Stimulated activated CD8-positive, alpha-beta memory T cell treated with anti-CD3 and anti-CD28 coated beads, Interleukin-4, amount 100 ng/mL, for 1 hour (primary cell): Measurements from ENCODE around the gene CSPG4.
"Not testable (repeated sequence)": the region's sequence is repeated elsewhere in the genome, so short reads cannot be mapped to it uniquely, and the experiment has no call there.

ENCODE experiments used
- DNase-seq, 2 donors: peaks; one replicate each; pipeline ENCODE4 v3.0.0-alpha.2; 2020; ENCODE audit warnings: low read depth in 2 of 2, low spot score in 1 of 2

CSPG4 gene

DNA sequence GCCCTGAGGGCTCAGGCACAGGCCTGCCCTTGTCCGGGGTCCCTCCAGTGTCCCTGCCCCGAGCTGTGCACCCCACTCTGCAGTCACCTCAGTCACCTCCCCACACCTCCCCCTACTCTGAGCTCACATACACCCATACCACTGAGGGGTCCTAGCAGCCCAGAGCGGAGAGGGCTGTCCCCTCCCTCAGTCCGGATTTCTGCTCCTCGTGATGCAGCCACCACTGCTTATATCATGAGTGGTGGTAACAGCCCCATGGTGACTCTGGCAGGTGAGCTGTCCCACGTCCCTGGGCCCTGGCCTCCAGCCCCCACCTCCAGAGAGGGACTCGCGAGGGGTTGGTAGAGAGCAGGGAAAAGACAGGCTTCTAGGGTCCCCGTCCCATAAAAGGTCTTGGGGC lies 8.0 kb downstream of the CSPG4 start:
- no peak for DNase-seq

DNA sequence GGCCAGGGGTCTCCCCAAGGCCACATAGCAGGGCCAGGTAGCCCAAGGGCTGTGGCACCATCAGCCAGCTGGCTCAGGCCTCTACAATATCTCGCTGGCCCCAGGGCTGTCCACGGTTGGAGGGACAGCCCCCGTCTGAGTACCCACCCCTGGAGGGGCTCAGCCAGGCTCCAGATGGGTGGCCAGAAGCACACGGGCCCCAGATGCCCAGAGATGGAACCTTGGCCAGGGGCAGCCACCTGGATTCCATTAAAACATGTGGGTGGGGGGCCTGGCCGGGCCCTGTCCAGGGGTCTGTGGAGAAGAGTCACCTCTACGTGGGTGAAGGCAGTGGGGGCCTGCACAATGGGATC lies 8.4 kb downstream of the CSPG4 start:
- no peak for DNase-seq

GRCh38 chr15:75703440-75704262 lies 9.0 kb downstream of the CSPG4 start:
- DNase-seq = not testable (repeated sequence)

DNA sequence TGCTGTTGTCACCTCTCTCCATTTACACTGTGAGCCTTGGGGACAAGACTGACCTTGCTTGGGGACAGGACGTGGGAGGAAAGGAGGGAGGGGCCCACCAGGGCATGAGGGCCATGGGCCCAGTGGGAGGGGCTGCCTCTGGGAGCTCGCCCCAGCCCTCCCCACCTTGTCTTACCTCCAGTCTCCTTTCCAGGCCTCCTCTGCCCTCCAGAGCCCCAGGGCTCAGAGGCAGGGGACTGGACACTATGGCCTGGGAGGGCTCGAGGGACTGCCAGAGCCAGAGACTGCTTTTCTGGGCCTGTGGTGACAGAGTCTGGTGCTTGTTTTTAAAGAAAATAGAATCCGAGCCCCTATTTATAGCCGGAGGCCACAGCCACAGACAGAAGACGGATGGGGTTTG lies 10.2 kb downstream of the CSPG4 start:
- no peak for DNase-seq

- DNase-seq = not testable (repeated sequence)
These were observed 11.3 kb downstream of the CSPG4 start for GRCh38 chr15:75701071-75702003.

- not testable (repeated sequence) for DNase-seq
These were observed 12.4 kb downstream of the CSPG4 start for GRCh38 chr15:75699961-75700874.

- not testable (repeated sequence) for DNase-seq
These were observed 13.1 kb downstream of the CSPG4 start for GRCh38 chr15:75699517-75699916.

- DNase-seq = not testable (repeated sequence)
These were observed 14.5 kb downstream of the CSPG4 start for GRCh38 chr15:75697974-75698747.

GRCh38 chr15:75697523-75697922 lies 15.1 kb downstream of the CSPG4 start:
- no peak for DNase-seq

GRCh38 chr15:75696854-75697259 lies 15.8 kb downstream of the CSPG4 start:
- DNase-seq = no peak

- no peak for DNase-seq
These were observed 16.3 kb downstream of the CSPG4 start for GRCh38 chr15:75696311-75696720.

GRCh38 chr15:75695634-75696310 lies 16.9 kb downstream of the CSPG4 start:
- DNase-seq = no peak

DNA sequence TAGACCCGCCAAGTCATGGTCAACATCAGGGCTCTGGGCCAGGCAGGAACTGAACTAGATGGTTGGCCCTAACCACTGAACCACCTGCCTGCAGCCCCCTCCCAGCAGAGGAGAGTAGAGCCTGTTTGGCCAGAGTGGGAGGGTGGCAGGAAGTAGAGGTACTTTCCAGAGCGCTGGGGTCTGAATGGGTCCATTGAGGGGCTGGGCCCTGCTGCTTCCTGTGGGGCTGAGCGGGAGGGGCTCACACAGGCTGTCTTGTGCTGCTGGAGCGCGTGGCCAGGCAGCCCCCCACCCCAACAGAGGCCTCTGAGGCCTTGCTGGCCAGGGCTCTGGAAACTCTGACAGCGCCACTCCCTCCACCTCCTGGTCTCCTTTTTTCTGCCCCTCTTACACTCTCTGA lies 17.4 kb downstream of the CSPG4 start:
- DNase-seq = no peak

DNA sequence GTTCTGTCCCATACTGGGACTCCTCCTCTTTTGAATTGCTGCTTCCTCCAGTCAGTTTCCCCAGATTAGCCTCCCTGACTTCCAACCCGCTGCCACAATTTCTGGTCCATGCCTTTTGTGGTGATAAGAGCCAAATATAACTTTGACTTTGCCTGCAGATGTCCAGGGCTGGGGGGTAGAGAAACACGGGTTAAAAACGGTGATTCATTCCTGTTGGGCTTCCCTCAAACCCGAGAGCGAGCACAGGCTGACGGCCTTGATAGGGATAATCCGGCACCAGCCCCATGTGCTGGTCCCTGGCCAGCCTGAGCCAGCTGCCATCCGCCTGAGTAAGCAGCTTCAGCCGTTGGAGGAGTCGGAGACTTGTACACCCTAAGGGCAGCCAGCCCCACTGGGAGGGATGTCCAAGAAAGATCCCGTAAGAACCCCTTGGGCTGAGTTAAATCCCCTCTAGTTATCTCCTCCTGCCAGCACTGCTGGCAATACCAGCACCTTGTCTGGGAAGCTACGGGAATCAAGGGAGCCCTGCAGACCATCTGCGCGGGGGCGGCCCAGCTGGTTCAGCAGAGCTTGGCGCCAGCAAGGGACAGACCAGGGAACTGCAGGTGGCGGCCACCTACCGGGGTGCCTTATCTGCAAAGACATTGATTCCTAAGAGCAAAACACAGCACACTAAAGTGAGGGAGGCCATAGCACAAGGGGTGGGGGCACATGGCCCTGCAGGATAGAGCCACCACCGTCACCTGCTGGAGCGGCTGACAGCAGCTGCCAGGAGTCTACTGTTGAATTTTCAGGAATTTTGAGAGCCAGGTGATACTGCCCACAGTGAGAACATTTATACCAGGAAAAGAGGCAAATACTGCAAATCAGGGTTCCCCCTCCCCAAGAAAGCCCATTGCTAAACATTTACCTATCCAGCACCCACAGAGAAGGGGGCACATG lies 18.1 kb downstream of the CSPG4 start:
- DNase-seq = no peak

- DNase-seq = no peak
These were observed 19.0 kb downstream of the CSPG4 start for GRCh38 chr15:75693501-75694240.

DNA sequence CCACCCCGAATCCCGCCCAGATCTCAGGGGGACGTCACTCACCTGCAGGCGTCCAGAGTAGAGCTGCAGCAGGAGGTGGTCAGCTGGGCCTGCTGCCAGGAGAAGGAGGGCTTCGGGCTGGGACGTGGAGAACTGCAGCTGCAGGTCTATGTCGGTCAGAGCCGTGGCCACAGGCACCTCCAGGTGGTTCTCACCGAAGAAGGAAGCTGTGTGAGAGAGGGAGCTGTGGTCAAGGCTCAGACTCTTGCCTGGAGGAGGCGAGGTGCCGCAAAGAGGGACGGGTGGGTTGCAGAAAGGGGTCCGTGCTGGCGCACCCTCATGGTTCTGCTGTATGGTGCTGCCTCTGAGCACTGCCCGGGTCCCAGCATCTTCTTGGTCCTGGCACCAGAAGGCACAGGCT lies 19.6 kb downstream of the CSPG4 start:
- DNase-seq = not testable (repeated sequence)

GRCh38 chr15:75692311-75692710 lies 20.3 kb downstream of the CSPG4 start:
- DNase-seq = not testable (repeated sequence)

DNA sequence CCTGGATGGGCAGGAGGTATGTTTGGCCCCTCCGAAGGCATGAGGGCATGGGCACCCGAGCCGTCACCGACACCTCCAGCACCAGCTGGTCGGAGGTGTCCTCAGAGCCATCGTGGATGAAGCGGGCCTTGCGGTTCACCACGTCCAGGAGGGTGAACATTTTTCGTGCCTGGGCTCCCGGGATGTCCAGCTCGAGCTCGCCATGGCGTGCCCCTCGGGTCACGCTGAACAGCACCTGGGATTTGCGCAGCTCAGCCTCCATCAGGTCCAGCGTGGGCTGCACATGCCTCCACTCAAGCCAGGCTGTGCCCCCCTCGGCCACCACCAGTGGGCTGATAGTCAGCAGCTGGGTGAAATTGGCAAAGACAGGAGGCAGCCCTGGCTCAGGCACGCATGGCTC lies 23.2 kb downstream of the CSPG4 start:
- DNase-seq = not testable (repeated sequence)
